Cardiac muscle cell (in vitro differentiated cells and primary cell): ENCODE results near the gene PDZD2. TPM values are rescaled to one million over a fixed set of nuclear protein-coding genes. Genes with fewer than 3 reads are reported as not detected.
"Not testable (repeated sequence)": the region's sequence is repeated elsewhere in the genome, so short reads cannot be mapped to it uniquely, and the experiment has no call there.

ENCODE experiments used
- DNase-seq, 2 donors: peaks; one replicate each; pipeline versions ENCODE4 v3.0.0 to v3.0.0-alpha.2; 2010 to 2017; ENCODE audit warnings: low read depth in 1 of 2, low spot score in 1 of 2
- H3K27ac ChIP-seq: fragments of 200-600 bp; sonication (generic); 2 replicates; pipeline ENCODE4 v1.5.1; 2016
- H3K27me3 ChIP-seq: fragments of 200-600 bp; sonication (generic); 2 replicates; pipeline ENCODE4 v1.6.0; 2016; ENCODE audit warnings: control low read depth
- H3K36me3 ChIP-seq: fragments of 200-600 bp; sonication (generic); 2 replicates; pipeline ENCODE4 v1.5.1; 2016; ENCODE audit warnings: control low read depth
- H3K4me1 ChIP-seq: fragments of 200-600 bp; sonication (generic); 2 replicates; pipeline ENCODE4 v1.8.1; 2017; ENCODE audit warnings: low read depth, mild to moderate bottlenecking, mixed run types
- H3K4me3 ChIP-seq: fragments of 200-600 bp; sonication (generic); 2 replicates; pipeline ENCODE4 v1.5.1; 2016; ENCODE audit warnings: mild to moderate bottlenecking
- H3K9me3 ChIP-seq: fragments of 200-600 bp; sonication (generic); 2 replicates; pipeline ENCODE4 v1.5.1; 2017; ENCODE audit warnings: low read depth, mild to moderate bottlenecking, control low read depth
- CTCF ChIP-seq: IDR thresholded peaks from 2 replicates; pipeline ENCODE4 v1.5.1; 2012; ENCODE audit warnings: low read depth, mild to moderate bottlenecking, low read length
- polyA plus RNA-seq: library from polyadenylated mRNA; unstranded; fragments of >200 nt; fragmentation: Nextera tagmentation; extraction: Ambion mirVana; gene quantifications from 2 replicates; pipeline ENCODE4 v1.2.1, GENCODE V29; 2016
- total RNA-seq: library from RNA; depleted of rRNA; stranded (reverse); fragments of >200 nt; gene quantifications from 2 replicates; pipeline ENCODE4 v1.2.3, GENCODE V29; 2016

The PDZD2 gene
- total and polyA plus RNA-seq, 2 experiments from 2014 or later = 3.0 to 3.5 TPM

GRCh38 chr5:32069396-32069795 lies 430.5 kb downstream of the PDZD2 start:
- Histone ChIP-seq H3K9me3 (no peaks in the 10 kb centered on the region), H3K27me3 (no peaks in the 10 kb centered on the region), H3K27ac (no peak overlapping the region), H3K4me3 (no peak overlapping the region), H3K4me1 (no peaks in the 10 kb centered on the region), H3K36me3 (no peaks in the 10 kb centered on the region)
- TF ChIP-seq CTCF = no peak
- DNase-seq = no peak

- no peak overlapping the region for H3K4me3 ChIP-seq
- no peaks in the 10 kb centered on the region for H3K4me1 ChIP-seq
- H3K36me3 ChIP-seq = no peaks in the 10 kb centered on the region
- peak in 1 of 2 donors; percentile 14 for DNase-seq
- no peak for TF ChIP-seq CTCF
- H3K27ac ChIP-seq = no peak overlapping the region
- no peaks in the 10 kb centered on the region for H3K9me3 ChIP-seq
- H3K27me3 ChIP-seq = no peaks in the 10 kb centered on the region
Observed at GRCh38 chr5:32071351-32071944, 432.5 kb downstream of the PDZD2 start.

GRCh38 chr5:32072054-32072453 lies 433.1 kb downstream of the PDZD2 start:
- DNase-seq = no peak
- H3K4me1 ChIP-seq = no peaks in the 10 kb centered on the region
- TF ChIP-seq CTCF = no peak
- no peaks in the 10 kb centered on the region for H3K27me3 ChIP-seq
- no peak overlapping the region for H3K27ac ChIP-seq
- no peak overlapping the region for H3K4me3 ChIP-seq
- H3K36me3 ChIP-seq = no peaks in the 10 kb centered on the region
- H3K9me3 ChIP-seq = no peaks in the 10 kb centered on the region

- Histone ChIP-seq H3K9me3 (no peaks in the 10 kb centered on the region), H3K27me3 (no peaks in the 10 kb centered on the region), H3K36me3 (no peaks in the 10 kb centered on the region), H3K4me3 (no peak overlapping the region), H3K4me1 (no peaks in the 10 kb centered on the region), H3K27ac (no peak overlapping the region)
- peak in 1 of 2 donors; percentile 52 for DNase-seq
- TF ChIP-seq CTCF = no peak
Observed at GRCh38 chr5:32074401-32074800, 435.5 kb downstream of the PDZD2 start.

GRCh38 chr5:32076699-32077695 lies 438.1 kb downstream of the PDZD2 start:
- DNase-seq = peak; percentile 48 to 76
- H3K27me3 ChIP-seq = no peaks in the 10 kb centered on the region

GRCh38 chr5:32078855-32079254 lies 439.9 kb downstream of the PDZD2 start:
- not testable (repeated sequence) for H3K27ac ChIP-seq, DNase-seq, H3K4me1 ChIP-seq, H3K9me3 ChIP-seq, H3K27me3 ChIP-seq, H3K4me3 ChIP-seq, H3K36me3 ChIP-seq

More at GRCh38 chr5:32076699-32077695, 438.1 kb downstream of the PDZD2 start:
- Histone ChIP-seq H3K4me3 (no peak overlapping the region), H3K27ac (no peak overlapping the region), H3K4me1 (no peaks in the 10 kb centered on the region), H3K9me3 (no peaks in the 10 kb centered on the region), H3K36me3 (no peaks in the 10 kb centered on the region)
- peak; percentile 66 for TF ChIP-seq CTCF

GRCh38 chr5:32080565-32080964 lies 441.6 kb downstream of the PDZD2 start:
- not testable (repeated sequence) for H3K27me3 ChIP-seq, H3K4me3 ChIP-seq, H3K36me3 ChIP-seq, H3K9me3 ChIP-seq, H3K27ac ChIP-seq, H3K4me1 ChIP-seq, DNase-seq
